ENCODE data around the gene PIGW.
"Not testable (repeated sequence)": the region's sequence is repeated elsewhere in the genome, so short reads cannot be mapped to it uniquely, and the experiment has no call there.

The PIGW gene

DNA sequence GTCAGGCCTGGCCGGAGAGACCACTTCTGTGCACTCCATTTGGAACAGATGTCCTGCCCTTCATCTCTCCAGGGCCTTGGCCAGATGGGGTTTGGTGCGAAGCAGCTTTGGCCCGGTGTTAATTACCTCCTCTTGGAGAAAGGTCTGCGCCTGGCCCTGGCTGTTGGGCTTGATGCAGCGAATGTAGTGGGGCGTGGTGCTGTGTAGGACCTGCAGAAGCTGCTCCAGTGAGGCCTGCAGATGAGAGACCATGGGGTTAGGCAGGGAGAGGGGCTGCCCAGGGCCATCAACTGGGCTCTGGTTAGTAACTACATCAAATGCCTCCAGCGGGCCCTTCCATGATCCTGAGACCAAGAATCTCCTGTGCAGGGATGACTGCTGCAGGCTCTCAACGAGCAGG, 29.6 kb upstream of the PIGW start:
- H3K27ac ChIP-seq = no peak overlapping the region
- H3K4me3 ChIP-seq (IDR thresholded peaks at IDR 0.05; ENCODE audit: insufficient read depth, low read depth, low read length) = no peak overlapping the region
- no peak overlapping the region for H3K9ac ChIP-seq
- H3K79me2 ChIP-seq (ENCODE audit: insufficient read depth, low read depth) = no peaks in the 10 kb centered on the region
- H2AFZ ChIP-seq (ENCODE audit: low read depth) = no peak overlapping the region
- no peaks in the 10 kb centered on the region for H3K27me3 ChIP-seq (ENCODE audit: insufficient read depth, low read depth)
- H3K4me1 ChIP-seq (ENCODE audit: low read depth, poor library complexity, severe bottlenecking) = no peaks in the 10 kb centered on the region
- TF ChIP-seq, protein P1, sequence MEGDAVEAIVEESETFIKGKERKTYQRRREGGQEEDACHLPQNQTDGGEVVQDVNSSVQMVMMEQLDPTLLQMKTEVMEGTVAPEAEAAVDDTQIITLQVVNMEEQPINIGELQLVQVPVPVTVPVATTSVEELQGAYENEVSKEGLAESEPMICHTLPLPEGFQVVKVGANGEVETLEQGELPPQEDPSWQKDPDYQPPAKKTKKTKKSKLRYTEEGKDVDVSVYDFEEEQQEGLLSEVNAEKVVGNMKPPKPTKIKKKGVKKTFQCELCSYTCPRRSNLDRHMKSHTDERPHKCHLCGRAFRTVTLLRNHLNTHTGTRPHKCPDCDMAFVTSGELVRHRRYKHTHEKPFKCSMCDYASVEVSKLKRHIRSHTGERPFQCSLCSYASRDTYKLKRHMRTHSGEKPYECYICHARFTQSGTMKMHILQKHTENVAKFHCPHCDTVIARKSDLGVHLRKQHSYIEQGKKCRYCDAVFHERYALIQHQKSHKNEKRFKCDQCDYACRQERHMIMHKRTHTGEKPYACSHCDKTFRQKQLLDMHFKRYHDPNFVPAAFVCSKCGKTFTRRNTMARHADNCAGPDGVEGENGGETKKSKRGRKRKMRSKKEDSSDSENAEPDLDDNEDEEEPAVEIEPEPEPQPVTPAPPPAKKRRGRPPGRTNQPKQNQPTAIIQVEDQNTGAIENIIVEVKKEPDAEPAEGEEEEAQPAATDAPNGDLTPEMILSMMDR (conservative IDR thresholded peaks at IDR 0.05; ENCODE audit: low read depth, low read length) = no peak
- H3K4me2 ChIP-seq = no peak overlapping the region
- H3K36me3 ChIP-seq (ENCODE audit: insufficient read depth) = no peaks in the 10 kb centered on the region
- no peaks in the 10 kb centered on the region for H4K20me1 ChIP-seq (ENCODE audit: insufficient read depth)

GRCh38 chr17:36506249-36506826, 28.4 kb upstream of the PIGW start:
- Histone ChIP-seq H3K4me1 (ENCODE audit: low read depth, poor library complexity, severe bottlenecking) (no peaks in the 10 kb centered on the region), H3K4me2 (no peak overlapping the region), H3K27ac (no peak overlapping the region), H3K36me3 (ENCODE audit: insufficient read depth) (no peaks in the 10 kb centered on the region), H3K79me2 (ENCODE audit: insufficient read depth, low read depth) (no peaks in the 10 kb centered on the region), H2AFZ (ENCODE audit: low read depth) (no peak overlapping the region), H3K9ac (no peak overlapping the region), H3K4me3 (IDR thresholded peaks at IDR 0.05; ENCODE audit: insufficient read depth, low read depth, low read length) (no peak overlapping the region), H3K27me3 (ENCODE audit: insufficient read depth, low read depth) (no peaks in the 10 kb centered on the region), H4K20me1 (ENCODE audit: insufficient read depth) (no peaks in the 10 kb centered on the region)
- TF ChIP-seq, protein P1 (conservative IDR thresholded peaks at IDR 0.05; ENCODE audit: low read depth, low read length) = no peak

GRCh38 chr17:36506831-36507230, 28.0 kb upstream of the PIGW start:
- Histone ChIP-seq H3K79me2 (ENCODE audit: insufficient read depth, low read depth) (no peaks in the 10 kb centered on the region), H3K4me1 (ENCODE audit: low read depth, poor library complexity, severe bottlenecking) (no peaks in the 10 kb centered on the region), H4K20me1 (ENCODE audit: insufficient read depth) (no peaks in the 10 kb centered on the region), H3K27ac (no peak overlapping the region), H3K36me3 (ENCODE audit: insufficient read depth) (no peaks in the 10 kb centered on the region), H3K27me3 (ENCODE audit: insufficient read depth, low read depth) (no peaks in the 10 kb centered on the region), H3K9ac (no peak overlapping the region), H3K4me2 (no peak overlapping the region), H2AFZ (ENCODE audit: low read depth) (no peak overlapping the region), H3K4me3 (IDR thresholded peaks at IDR 0.05; ENCODE audit: insufficient read depth, low read depth, low read length) (no peak overlapping the region)
- TF ChIP-seq, protein P1 (conservative IDR thresholded peaks at IDR 0.05; ENCODE audit: low read depth, low read length) = no peak

- H3K27me3 ChIP-seq (ENCODE audit: insufficient read depth, low read depth) = no peaks in the 10 kb centered on the region
- no peak overlapping the region for H3K4me3 ChIP-seq (IDR thresholded peaks at IDR 0.05; ENCODE audit: insufficient read depth, low read depth, low read length)
- H3K36me3 ChIP-seq (ENCODE audit: insufficient read depth) = no peaks in the 10 kb centered on the region
- TF ChIP-seq, protein P1 (conservative IDR thresholded peaks at IDR 0.05; ENCODE audit: low read depth, low read length) = no peak
- no peak overlapping the region for H3K27ac ChIP-seq
- no peaks in the 10 kb centered on the region for H3K79me2 ChIP-seq (ENCODE audit: insufficient read depth, low read depth)
- no peak overlapping the region for H2AFZ ChIP-seq (ENCODE audit: low read depth)
- no peaks in the 10 kb centered on the region for H4K20me1 ChIP-seq (ENCODE audit: insufficient read depth)
- H3K4me2 ChIP-seq = no peak overlapping the region
- no peak overlapping the region for H3K9ac ChIP-seq
- H3K4me1 ChIP-seq (ENCODE audit: low read depth, poor library complexity, severe bottlenecking) = no peaks in the 10 kb centered on the region
Measured at GRCh38 chr17:36507266-36507665, 27.5 kb upstream of the PIGW start.

- not testable (repeated sequence) for H3K36me3 ChIP-seq (ENCODE audit: insufficient read depth); H4K20me1 ChIP-seq (ENCODE audit: insufficient read depth); H3K79me2 ChIP-seq (ENCODE audit: insufficient read depth, low read depth); H3K27me3 ChIP-seq (ENCODE audit: insufficient read depth, low read depth); H2AFZ ChIP-seq (ENCODE audit: low read depth); H3K27ac ChIP-seq; H3K9ac ChIP-seq; H3K4me1 ChIP-seq (ENCODE audit: low read depth, poor library complexity, severe bottlenecking); H3K4me3 ChIP-seq (IDR thresholded peaks at IDR 0.05; ENCODE audit: insufficient read depth, low read depth, low read length); H3K4me2 ChIP-seq
Measured at GRCh38 chr17:36508439-36508838, 26.3 kb upstream of the PIGW start.

Measured in KMS-11 (cell line).